HG03521 (cell line): ENCODE measurements around the gene FSIP1.

ENCODE experiments used
- ATAC-seq: cut with Tn5 transposase; IDR thresholded peaks from one replicate; pipeline ENCODE4 v1.9.1; 2021; ENCODE audit warnings: mild to moderate bottlenecking, moderate library complexity; ENCODE audit not compliant: unreplicated experiment

Gene FSIP1

GRCh38 chr15:39767921-39768320, 14.7 kb downstream of the FSIP1 start:
- no peak for ATAC-seq

- no peak for ATAC-seq
Observed at GRCh38 chr15:39761006-39761405, 21.6 kb downstream of the FSIP1 start.

- no peak for ATAC-seq
Observed at GRCh38 chr15:39756806-39757522, 25.7 kb downstream of the FSIP1 start.

GRCh38 chr15:39752991-39753390, 29.6 kb downstream of the FSIP1 start:
- ATAC-seq: no peak

GRCh38 chr15:39752246-39752645, 30.4 kb downstream of the FSIP1 start:
- no peak for ATAC-seq

GRCh38 chr15:39748276-39748675, 34.4 kb downstream of the FSIP1 start:
- no peak for ATAC-seq

GRCh38 chr15:39747326-39747725, 35.3 kb downstream of the FSIP1 start:
- no peak for ATAC-seq

GRCh38 chr15:39746714-39747276, 35.8 kb downstream of the FSIP1 start:
- ATAC-seq: no peak

GRCh38 chr15:39746176-39746575, 36.5 kb downstream of the FSIP1 start:
- ATAC-seq: no peak

- no peak for ATAC-seq
Observed at GRCh38 chr15:39745415-39745814, 37.2 kb downstream of the FSIP1 start.

GRCh38 chr15:39744334-39745103, 38.1 kb downstream of the FSIP1 start:
- no peak for ATAC-seq

- ATAC-seq: no peak
Observed at GRCh38 chr15:39743611-39744010, 39.0 kb downstream of the FSIP1 start.

- no peak for ATAC-seq
Observed at GRCh38 chr15:39741258-39741657, 41.4 kb downstream of the FSIP1 start.

GRCh38 chr15:39738998-39739397, 43.6 kb downstream of the FSIP1 start:
- ATAC-seq: no peak

GRCh38 chr15:39737196-39737550, 45.5 kb downstream of the FSIP1 start:
- ATAC-seq: no peak

GRCh38 chr15:39736412-39737195, 46.0 kb downstream of the FSIP1 start:
- ATAC-seq: no peak

GRCh38 chr15:39735120-39735717, 47.4 kb downstream of the FSIP1 start:
- no peak for ATAC-seq

- no peak for ATAC-seq
Observed at GRCh38 chr15:39731266-39731665, 51.4 kb downstream of the FSIP1 start.

GRCh38 chr15:39730552-39730951, 52.1 kb downstream of the FSIP1 start:
- no peak for ATAC-seq

- ATAC-seq: no peak
Observed at GRCh38 chr15:39729500-39729899, 53.1 kb downstream of the FSIP1 start.

- no peak for ATAC-seq
Observed at GRCh38 chr15:39728845-39729244, 53.8 kb downstream of the FSIP1 start.
